ENCODE results near the gene KIF2A.

The KIF2A gene

GRCh38 chr5:62305715-62306322, at the start of gene KIF2A:
KIF2A (plus strand) TSS chr5:62306206; CDS start chr5:62306473, 267 bp downstream.
- DNase-seq (ENCODE audit: low read depth): peak; percentile 90

DNA sequence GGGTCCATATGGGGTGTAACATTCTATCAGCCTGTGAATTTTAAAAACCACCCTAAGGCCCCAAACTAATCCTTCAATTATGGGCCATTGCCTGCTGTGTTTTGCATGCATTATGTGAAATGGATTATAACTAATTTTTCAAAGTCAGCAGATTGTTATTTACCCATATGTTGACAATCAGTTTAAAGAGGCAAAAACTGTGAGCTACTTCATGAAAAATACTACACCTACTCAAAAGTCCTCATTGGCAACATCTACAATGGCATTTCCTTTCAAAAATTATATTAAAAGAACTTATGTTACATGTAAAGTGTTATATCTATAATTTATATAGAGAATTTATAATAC, 49.0 kb upstream of the KIF2A start:
- DNase-seq (ENCODE audit: low read depth): no peak

DNA sequence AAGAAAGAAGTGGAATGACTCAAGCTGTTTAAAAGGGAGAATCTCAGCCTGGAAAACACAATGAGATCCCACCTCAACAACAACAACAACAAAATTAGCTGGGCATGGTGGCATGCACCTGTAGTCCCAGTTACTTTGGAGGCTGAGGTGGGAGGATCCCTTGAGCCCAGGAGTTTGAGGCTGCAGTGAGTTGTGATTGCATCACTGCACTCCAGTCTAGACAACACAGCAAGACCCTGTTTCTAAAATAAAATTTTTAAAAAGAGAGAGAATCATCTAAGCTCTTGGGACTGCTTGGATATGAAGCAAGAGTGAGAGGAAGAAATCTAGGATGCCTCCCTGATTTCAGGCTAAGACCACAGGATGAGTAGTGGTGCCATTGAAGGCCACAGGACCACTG, 47.4 kb upstream of the KIF2A start:
- no peak for DNase-seq (ENCODE audit: low read depth)

- no peak for DNase-seq (ENCODE audit: low read depth)
Measured at GRCh38 chr5:62259699-62260250, 46.2 kb upstream of the KIF2A start.

- no peak for DNase-seq (ENCODE audit: low read depth)
Measured at GRCh38 chr5:62260513-62260912, 45.5 kb upstream of the KIF2A start.

DNA sequence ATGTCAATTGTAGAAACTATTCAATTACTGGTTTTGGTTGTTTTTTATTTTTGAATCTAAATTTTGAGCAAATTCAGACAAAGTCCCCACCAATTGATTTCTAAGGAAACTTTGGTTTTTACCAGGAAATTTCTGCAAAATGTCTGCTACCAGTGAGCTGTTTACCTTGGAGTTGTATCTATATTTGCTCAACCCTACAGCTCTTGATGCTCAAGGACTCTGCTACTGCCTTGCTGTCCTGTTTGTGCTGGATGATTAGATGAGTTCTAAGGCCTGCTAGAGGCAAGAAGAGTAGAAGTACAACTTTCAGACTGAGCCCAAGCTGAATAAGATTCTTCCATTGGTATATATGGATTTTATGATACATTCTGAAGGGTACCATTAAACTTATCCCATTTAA, 42.6 kb upstream of the KIF2A start:
- no peak for DNase-seq (ENCODE audit: low read depth)

DNA sequence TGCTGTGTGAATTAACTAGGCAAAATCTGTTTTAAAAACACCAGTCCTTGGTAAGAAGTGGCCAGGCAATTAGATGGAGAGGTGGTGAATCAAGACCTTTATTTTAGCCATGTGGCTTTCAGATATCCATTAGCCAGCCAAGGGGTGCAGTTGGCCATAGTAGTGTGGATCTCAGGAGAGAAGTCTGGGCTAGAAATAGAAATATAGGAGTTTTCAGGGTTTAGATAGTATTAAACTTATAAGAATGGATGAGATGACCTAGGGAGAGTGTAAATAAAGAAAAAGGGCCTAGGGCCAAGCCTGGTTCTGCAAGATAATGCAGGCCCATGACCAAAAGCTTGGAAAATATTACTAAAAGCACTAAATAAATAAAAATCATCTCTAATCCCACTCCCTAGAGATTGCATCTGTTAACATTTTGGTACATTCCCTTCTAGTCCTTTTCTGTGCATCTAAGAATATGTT, 40.3 kb upstream of the KIF2A start:
- no peak for DNase-seq (ENCODE audit: low read depth)

GRCh38 chr5:62266573-62266972, 39.4 kb upstream of the KIF2A start:
- DNase-seq (ENCODE audit: low read depth): no peak

- DNase-seq (ENCODE audit: low read depth): no peak
Measured at GRCh38 chr5:62268234-62268633, 37.8 kb upstream of the KIF2A start.

- no peak for DNase-seq (ENCODE audit: low read depth)
Measured at GRCh38 chr5:62268792-62269191, 37.2 kb upstream of the KIF2A start.

DNA sequence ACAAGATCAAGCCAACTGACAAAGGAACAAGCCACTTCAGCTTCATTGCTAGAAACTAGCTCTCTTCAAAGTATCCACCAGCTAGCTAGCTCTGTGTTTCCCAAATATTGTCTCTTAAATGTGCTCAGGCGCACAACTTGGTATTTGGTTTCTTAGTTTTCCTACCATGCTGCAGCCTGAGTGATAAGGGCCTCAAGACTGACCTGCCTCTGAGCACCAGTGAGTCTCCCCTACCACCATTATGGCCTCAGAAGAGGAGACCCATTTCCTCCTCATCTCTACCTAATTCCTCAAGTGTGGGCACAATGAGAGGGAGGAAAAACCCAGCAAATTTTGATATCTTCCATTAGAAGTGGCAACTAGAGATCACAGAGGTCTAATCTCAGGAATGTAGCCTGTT, 34.6 kb upstream of the KIF2A start:
- no peak for DNase-seq (ENCODE audit: low read depth)

DNA sequence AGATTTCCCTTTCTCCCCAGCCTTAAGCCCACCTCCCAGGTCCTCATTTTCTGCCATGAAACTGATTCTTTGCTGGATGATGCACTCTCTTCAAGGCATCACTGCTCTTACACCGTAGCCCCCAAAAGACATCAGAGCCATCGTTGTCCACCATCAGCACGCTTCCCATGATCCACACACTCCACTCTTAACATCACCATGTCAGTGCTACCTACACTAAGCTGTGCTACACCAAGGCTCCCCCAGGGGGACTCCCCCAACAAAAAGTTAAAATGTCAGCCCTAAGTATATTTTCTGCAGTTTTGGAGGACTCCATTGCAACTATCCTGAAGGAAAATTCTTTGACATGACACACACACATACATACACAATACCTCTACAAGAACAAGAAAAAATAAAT, 34.1 kb upstream of the KIF2A start:
- DNase-seq (ENCODE audit: low read depth): no peak

GRCh38 chr5:62273687-62274086, 32.3 kb upstream of the KIF2A start:
- DNase-seq (ENCODE audit: low read depth): no peak

GRCh38 chr5:62275581-62275980, 30.4 kb upstream of the KIF2A start:
- no peak for DNase-seq (ENCODE audit: low read depth)

DNA sequence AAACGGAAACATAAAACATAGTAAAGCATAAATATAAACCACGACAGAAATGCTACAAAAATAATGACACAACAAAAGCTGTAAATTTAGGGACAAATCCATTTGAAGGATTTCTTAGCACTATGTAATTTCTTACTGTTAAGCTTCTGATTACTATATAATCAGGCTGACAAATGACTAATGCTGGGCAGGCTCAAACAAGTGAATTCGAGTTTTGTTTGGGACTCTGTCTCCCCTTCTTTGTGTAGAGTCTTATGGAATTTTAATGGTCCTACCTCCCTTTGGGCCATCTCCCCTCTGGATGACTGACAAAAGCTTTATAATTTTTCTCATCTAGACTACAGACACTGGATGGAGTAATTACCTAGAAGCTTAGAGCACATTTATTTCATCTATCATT, 24.6 kb upstream of the KIF2A start:
- no peak for DNase-seq (ENCODE audit: low read depth)

DNA sequence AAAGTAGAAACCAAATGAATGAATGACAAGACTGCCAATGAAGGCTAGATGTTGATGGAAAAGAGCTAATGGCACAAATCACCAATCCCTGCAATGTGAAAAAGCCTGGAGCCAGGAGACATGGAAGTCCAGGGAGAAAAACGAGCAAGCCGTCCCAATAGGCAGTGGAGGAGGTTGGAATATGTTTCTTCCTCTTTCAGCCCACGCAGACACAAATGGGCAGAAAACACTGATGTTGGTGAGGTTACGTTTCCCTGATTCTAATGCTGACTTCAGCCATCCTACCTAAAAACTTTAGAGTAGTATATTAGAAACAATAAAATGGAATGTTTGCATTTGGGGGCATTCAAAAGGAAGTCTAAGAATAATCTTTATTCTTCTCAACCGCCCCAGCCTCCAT, 23.9 kb upstream of the KIF2A start:
- no peak for DNase-seq (ENCODE audit: low read depth)

DNA sequence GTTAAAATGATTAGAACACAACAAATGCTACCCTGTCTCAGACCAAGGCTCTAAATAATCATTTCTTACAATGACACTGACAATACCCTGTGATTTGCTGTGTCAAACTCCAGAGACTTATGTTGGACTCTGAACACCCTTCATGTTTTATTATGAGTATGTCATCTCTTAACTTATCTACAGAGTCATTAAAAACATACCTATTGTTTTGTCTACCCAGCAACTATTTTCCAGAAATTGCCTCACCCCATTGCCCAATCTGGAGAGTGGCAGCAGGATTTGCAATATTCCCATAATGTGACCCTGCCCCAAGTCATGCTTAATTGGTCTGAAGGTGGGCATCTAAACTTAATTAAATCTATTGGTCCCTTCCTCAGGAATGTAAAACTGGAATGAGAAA, 23.0 kb upstream of the KIF2A start:
- DNase-seq (ENCODE audit: low read depth): no peak

DNA sequence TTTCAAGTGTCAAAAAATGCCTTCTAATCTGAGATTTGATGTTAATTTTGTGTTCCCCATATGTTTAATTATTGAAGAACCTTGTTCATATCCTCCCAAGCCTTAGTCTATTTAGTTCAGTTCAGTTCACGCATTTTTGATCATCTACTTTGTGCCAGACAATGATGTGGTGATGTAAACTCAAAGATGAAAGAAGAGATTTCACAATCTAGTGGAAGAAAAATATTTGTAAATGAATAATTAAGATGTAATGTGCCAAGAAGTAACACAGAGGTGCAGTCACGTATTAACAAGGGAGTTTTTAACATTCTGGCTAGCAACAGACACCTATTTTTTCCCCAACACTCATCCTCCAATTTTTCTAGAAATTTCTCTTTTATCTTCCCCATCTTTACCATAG, 22.1 kb upstream of the KIF2A start:
- no peak for DNase-seq (ENCODE audit: low read depth)

DNA sequence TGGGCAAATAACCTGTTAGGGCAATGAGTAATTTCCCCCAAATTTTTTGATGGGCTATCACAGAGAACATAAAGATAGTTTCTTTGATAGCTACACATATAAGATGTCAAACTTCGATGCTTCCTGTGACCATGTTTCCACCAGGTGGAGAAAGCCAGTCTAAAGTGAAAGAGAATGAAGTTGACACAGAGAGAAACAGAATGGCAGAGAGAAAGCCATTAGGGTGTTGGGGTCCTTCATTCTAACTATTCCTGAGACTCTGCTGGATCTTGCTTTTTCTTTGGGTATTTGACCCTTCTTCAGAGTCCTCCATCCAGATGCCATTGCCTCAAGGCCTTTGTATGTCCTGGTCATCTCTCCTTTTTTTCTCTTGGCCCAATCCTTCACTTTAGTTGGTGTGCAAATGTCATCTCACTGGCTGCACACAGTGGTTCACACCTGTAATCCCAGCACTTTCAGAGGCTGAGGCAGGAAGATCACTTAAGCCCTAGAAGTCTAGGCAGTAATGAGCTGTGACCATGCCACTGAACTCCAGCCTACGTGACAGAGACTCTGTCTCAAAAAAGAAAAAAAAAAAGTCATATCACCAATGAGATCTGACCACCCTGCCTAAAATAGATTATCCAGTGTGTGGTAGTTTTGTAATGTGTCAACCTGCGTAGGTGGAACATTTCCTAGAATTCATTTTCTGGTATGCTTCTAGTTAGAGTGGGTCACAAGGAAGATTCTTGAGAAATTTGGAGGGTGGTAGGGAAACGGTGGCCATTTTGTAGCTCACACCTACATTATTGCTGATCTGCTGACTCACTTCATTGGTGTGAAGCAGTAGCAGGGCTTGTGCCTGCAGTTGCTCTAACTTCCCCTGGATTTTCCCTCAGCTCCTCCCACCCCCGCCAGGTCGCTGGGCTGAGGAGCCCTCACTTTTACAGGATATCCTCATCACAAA, 20.8 kb upstream of the KIF2A start:
- DNase-seq (ENCODE audit: low read depth): peak; percentile 3

- DNase-seq (ENCODE audit: low read depth): no peak
Measured at GRCh38 chr5:62286834-62287233, 19.2 kb upstream of the KIF2A start.

DNA sequence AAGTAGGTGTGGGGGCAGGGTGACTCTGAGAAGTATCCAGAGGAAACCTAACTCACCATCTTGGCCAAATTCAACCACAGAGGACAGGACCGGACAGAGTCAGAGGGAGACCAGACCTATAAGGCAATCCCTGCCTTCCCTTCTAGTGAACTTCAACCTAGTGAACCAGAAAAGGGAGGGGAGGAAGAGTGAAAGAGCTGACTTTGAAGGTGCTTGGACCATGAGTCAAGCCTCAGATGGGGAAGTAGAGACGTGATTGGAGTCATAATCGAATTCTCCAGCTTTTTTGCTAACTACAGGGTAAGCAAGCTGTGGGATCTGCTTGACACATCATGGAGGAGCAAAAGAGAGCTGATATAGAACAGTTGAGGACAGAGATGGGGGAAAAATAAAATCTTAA, 18.8 kb upstream of the KIF2A start:
- no peak for DNase-seq (ENCODE audit: low read depth)

DNA sequence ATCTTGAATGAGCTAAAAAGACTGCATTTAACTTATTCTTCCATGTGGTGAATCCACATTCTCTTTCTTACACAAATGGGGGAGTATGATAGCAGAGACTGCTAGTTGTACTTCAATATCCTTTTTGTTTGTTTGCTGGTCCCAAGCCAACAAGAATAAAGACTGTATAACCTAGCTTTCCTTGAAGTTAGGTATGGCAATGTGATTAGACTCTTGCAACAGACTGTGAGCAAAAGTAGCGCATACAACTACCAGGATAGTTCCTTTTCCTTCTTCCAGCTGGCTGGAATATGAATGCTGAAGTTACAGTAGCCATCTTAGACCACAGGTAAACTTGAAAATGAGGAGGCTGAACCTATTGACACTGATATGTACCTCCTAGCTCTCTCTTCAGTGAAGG, 17.9 kb upstream of the KIF2A start:
- DNase-seq (ENCODE audit: low read depth): no peak

DNA sequence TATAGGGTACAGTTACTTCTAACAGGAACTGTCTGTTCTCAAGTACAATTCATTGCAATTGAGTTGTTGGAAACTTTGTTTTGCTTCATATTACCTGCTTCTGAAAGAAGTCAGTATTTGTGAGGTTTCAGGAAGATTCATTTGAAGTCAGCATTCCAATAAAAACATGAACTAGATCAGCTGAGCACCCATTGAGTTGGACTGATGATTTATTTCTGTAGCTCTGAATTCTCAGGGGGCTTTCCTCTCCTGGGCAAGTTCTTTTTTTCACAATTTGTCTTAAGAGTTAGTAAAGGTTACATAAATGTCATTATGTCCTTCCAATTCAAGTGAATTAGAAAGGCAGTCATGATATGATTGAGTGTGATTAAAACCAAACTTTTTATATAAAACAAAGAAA, 16.2 kb upstream of the KIF2A start:
- no peak for DNase-seq (ENCODE audit: low read depth)

All from stimulated activated CD8-positive, alpha-beta memory T cell treated with anti-CD3 and anti-CD28 coated beads, Interleukin-12 subunit alpha, Interleukin-12 subunit beta, amount 100 ng/mL, for 4 hours (primary cell).